Measurements from ENCODE around the gene ADAMTS14.

GRCh38 chr10:70752571-70752970, 80.3 kb downstream of the ADAMTS14 start:
- TF ChIP-seq CTCF (IDR thresholded peaks at IDR 0.05) (no peak), POLR2A (IDR thresholded peaks at IDR 0.05) (no peak)
